Heart right ventricle (tissue), 16 donors: ENCODE data around the gene ATP13A4. TPM values are rescaled to one million over a fixed set of nuclear protein-coding genes. Genes with fewer than 3 reads are reported as not detected.

Experiments
- ATAC-seq, 8 donors: fragments of 200-7000 bp; cut with Tn5 transposase; one replicate each; pipeline ENCODE4 v1.9.1; 2020; ENCODE audit warnings: mild to moderate bottlenecking in 8 of 8, moderate library complexity in 8 of 8, moderate number of reproducible peaks in 1 of 8
- DNase-seq, 2 donors: peaks; one replicate each; pipeline ENCODE4 v3.0.0-alpha.2; 2020
- H3K27ac ChIP-seq, 10 donors: fragments of 200-600 bp; sonication (generic) in 2 of 10; one replicate each; pipeline versions ENCODE4 v1.5.0 to v1.8.0; 2020 to 2022; ENCODE audit warnings: mild to moderate bottlenecking in 3 of 10
- H3K27me3 ChIP-seq, 7 donors: fragments of 200-600 bp; one replicate each; pipeline ENCODE4 v1.8.0; 2021 to 2022; ENCODE audit warnings: mild to moderate bottlenecking in 2 of 7
- H3K36me3 ChIP-seq, 9 donors: fragments of 200-600 bp; sonication (generic) in 1 of 9; one replicate each; pipeline versions ENCODE4 v1.5.0 to v1.8.0; 2020 to 2022; ENCODE audit warnings: mild to moderate bottlenecking in 2 of 9
- H3K4me1 ChIP-seq, 9 donors: fragments of 200-600 bp; sonication (generic) in 1 of 9; one replicate each; pipeline versions ENCODE4 v1.5.0 to v1.8.0; 2020 to 2022; ENCODE audit warnings: mild to moderate bottlenecking in 4 of 9
- H3K4me3 ChIP-seq, 10 donors: fragments of 200-600 bp; sonication (generic) in 2 of 10; one replicate each; pipeline versions ENCODE4 v1.5.0 to v1.8.0; 2020 to 2022; ENCODE audit warnings: mild to moderate bottlenecking in 7 of 10, moderate library complexity in 2 of 10
- H3K9me3 ChIP-seq, 11 donors: fragments of 200-600 bp in 10 of 11; sonication (generic) in 2 of 11; one replicate each; pipeline versions ENCODE4 v1.5.0 to v1.8.0; 2013 to 2022; ENCODE audit warnings: mild to moderate bottlenecking in 2 of 11, control low read depth in 1 of 11, moderate library complexity in 1 of 11
- CTCF ChIP-seq, 9 donors: fragments of 200-600 bp; sonication (generic) in 2 of 9; IDR thresholded peaks; one replicate each; pipeline versions ENCODE4 v1.5.0 to v1.8.0; 2021 to 2022; ENCODE audit warnings: antibody characterized with exemption in 9 of 9, mild to moderate bottlenecking in 5 of 9, moderate library complexity in 1 of 9
- WGBS, 2 donors: extraction: QIAGEN DNeasy Blood & Tissue Kit; methylation state at CpG; one replicate each; pipeline ENCODE4 v1.1.7; 2013; ENCODE audit warnings: inconsistent platforms in 1 of 2; 5-methylcytosine and 5-hydroxymethylcytosine counted together
- intact Hi-C, 10 donors: fragments of 100-400 bp; cut with DNase I; formaldehyde crosslinking; loops; one replicate each; pipeline versions ENCODE4 v1.11.1 to v1.14.2; 2022
- polyA plus RNA-seq, 2 donors: library from polyadenylated mRNA; stranded (reverse); fragments of 200-250 nt; gene quantifications; one replicate each; pipeline ENCODE4 v1.2.3, GENCODE V29; 2013
- total RNA-seq, 10 donors: library from RNA; stranded (reverse); fragmentation: NEBNext Ultra II Directional in 3 of 10; extraction: Animal tissue kit (Norgen Biotek cat#: 25700) in 3 of 10; gene quantifications; one replicate each; pipeline versions ENCODE4 v1.2.1 to v1.2.4, GENCODE V29; 2021 to 2023
- donor health status: Arrhythmogenic right ventricular cardiomyopathy.
- donor health status: ischemic (EF 13 %, LVEDD 7.1; RV severe dilation, severe dysfunction).
- donor health status: healthy with polysubstance abuse.
- donor health status: DM: no; HTN: yes; CAD: no.
- donor health status: DM: no; HTN: no; CAD: no.
- donor health status: ischemic (EF 25% LVEDD 6.9; RV normal size, moderate dysfunction).
- donor health status: ischemic (EF 25% LVEDD 5.7; RV mildly dilated, moderate dysfunction).
- donor health status: healthy.
- donor health status: DM: yes; HTN: yes; CAD: no.
- donor health status: Ischemic cardiomyopathy.
- donor health status: ischemic (EF 35%, LVEDD 5.7; RV mildly dilated, moderate dysfunction).
- donor health status: nonischemic (EF 11% LVEDD 7.7; RV severe dilation, severe dysfunction).
- donor health status: DM: yes; HTN: yes; CAD: no.
- donor health status: PGD.
- donor health status: ischemic (EF 29% LVEDD 5.4; RV normal size, mild dysfunction).
- donor health status: nonischemic (EF 23%, LVEDD 6.1; RV moderate dilation, normal function).

The ATP13A4 gene
- total and polyA plus RNA-seq, 12 donors = 0.01 to 0.52 (median 0.19) TPM; not detected in 2

DNA sequence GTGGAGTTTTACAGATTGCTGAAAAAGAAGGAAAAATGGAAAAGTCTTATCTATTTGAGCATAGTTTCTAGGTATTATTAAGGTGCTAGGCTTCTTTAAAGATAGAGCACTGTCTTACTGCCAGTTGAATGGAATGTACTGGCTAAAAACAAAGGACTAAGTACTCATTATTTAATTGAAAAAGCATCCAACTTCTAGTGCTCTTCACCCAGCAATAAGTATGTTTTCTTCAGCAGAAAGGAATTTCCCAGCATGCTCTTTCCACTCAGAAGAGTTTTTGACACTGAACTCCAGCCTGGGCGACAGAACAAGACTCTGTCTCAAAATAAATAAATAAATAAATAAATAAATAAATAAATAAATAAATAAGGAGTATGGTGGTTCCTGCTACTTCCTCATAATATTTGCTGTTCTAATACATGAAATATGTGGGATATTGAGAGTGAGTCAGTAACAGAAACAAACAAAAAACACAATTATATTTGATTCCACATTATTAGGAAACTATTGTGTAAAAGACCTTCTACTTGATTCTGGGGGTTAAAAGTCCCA, 70.6 kb downstream of the ATP13A4 start:
- Histone ChIP-seq H3K4me1 (no peaks in the 10 kb centered on the region), H3K9me3 (peaks cover 0 to 4% (median 0%) of the 10 kb centered on the region in 11 donors), H3K4me3 (no peak overlapping the region), H3K27ac (no peak overlapping the region), H3K36me3 (no peaks in the 10 kb centered on the region), H3K27me3 (no peaks in the 10 kb centered on the region)
- DNase-seq (no peak), ATAC-seq (no peak)
- intact Hi-C loops = no loop called here
- TF ChIP-seq CTCF (IDR thresholded peaks at IDR 0.05) = no peak
- 29 to 42% methylated on average over 1 of the region's 1 CpG for WGBS, 2 donors

- intact Hi-C loops = no loop called here
- no peak for ATAC-seq
- Histone ChIP-seq H3K36me3 (no peaks in the 10 kb centered on the region), H3K4me1 (no peaks in the 10 kb centered on the region), H3K27ac (no peak overlapping the region), H3K9me3 (peaks cover 0 to 4% (median 0%) of the 10 kb centered on the region in 11 donors), H3K27me3 (no peaks in the 10 kb centered on the region), H3K4me3 (no peak overlapping the region)
- no peak for TF ChIP-seq CTCF (IDR thresholded peaks at IDR 0.05)
- DNase-seq = no peak
- 28 to 43% methylated on average over 1 of the region's 1 CpG for WGBS, 2 donors
These were observed 73.3 kb downstream of the ATP13A4 start for GRCh38 chr3:193481436-193481835.

GRCh38 chr3:193474446-193474845, 80.2 kb downstream of the ATP13A4 start:
- Histone ChIP-seq H3K27ac (no peak overlapping the region), H3K4me3 (no peak overlapping the region), H3K4me1 (no peaks in the 10 kb centered on the region), H3K9me3 (no peaks in the 10 kb centered on the region), H3K36me3 (no peaks in the 10 kb centered on the region), H3K27me3 (no peaks in the 10 kb centered on the region)
- intact Hi-C loops = no loop called here
- no peak for TF ChIP-seq CTCF (IDR thresholded peaks at IDR 0.05)
- no peak for DNase-seq
- 88 to 92% methylated on average over 4 of the region's 4 CpGs for WGBS, 2 donors
- no peak for ATAC-seq

GRCh38 chr3:193470710-193471109, 84.0 kb downstream of the ATP13A4 start:
- ATAC-seq (no peak), DNase-seq (no peak)
- TF ChIP-seq CTCF (IDR thresholded peaks at IDR 0.05) = no peak
- Histone ChIP-seq H3K4me1 (no peaks in the 10 kb centered on the region), H3K36me3 (no peaks in the 10 kb centered on the region), H3K4me3 (no peak overlapping the region), H3K27ac (no peak overlapping the region), H3K27me3 (no peaks in the 10 kb centered on the region), H3K9me3 (no peaks in the 10 kb centered on the region)
- WGBS, 2 donors = 67 to 76% methylated on average over 6 of the region's 6 CpGs
- intact Hi-C loops = no loop called here
